GM23338 (cell line): Measurements from ENCODE around the gene CADPS2.

ENCODE experiments used
- EZH2 ChIP-seq: fragments of 200-600 bp; sonication (generic); IDR thresholded peaks from one replicate; pipeline ENCODE4 v1.8.0; 2017; ENCODE audit warnings: antibody characterized with exemption, mild to moderate bottlenecking, low read depth; ENCODE audit not compliant: unreplicated experiment
- JUNB ChIP-seq: IDR thresholded peaks from one replicate; pipeline ENCODE4 v1.6.1; 2016; ENCODE audit warnings: antibody characterized with exemption; ENCODE audit not compliant: unreplicated experiment
- TF ChIP-seq, protein P1 (sequence below), 2 experiments: fragments of 200-600 bp in 1 of 2; sonication (generic) in 1 of 2; conservative IDR thresholded peaks; 2 replicates each; pipeline versions ENCODE4 v1.5.1 to v1.6.1; 2016 to 2017; ENCODE audit warnings: antibody characterized with exemption in 2 of 2, low read depth in 2 of 2, mild to moderate bottlenecking in 2 of 2, moderate library complexity in 1 of 2

DNA sequence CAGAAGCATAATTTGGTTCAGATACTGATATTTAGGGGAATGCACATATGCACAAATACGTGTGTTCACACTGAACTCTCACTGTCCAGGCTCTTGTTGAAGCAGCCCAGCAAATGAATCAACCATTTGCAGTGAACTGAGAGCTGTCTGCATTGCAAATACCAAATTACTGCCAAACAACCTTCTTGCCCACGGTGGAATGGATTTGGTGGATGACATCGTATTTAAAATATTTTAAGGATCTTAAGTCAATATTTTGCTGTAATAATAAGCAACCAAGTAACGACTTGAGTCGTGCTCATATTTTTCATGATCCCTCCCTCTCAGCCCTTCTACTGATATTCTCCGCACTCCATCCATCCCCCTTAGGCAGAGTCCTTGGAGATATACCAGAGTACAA, 473.8 kb downstream of the CADPS2 start:
- TF ChIP-seq EZH2 (no peak), JUNB (no peak)
- TF ChIP-seq, protein P1, sequence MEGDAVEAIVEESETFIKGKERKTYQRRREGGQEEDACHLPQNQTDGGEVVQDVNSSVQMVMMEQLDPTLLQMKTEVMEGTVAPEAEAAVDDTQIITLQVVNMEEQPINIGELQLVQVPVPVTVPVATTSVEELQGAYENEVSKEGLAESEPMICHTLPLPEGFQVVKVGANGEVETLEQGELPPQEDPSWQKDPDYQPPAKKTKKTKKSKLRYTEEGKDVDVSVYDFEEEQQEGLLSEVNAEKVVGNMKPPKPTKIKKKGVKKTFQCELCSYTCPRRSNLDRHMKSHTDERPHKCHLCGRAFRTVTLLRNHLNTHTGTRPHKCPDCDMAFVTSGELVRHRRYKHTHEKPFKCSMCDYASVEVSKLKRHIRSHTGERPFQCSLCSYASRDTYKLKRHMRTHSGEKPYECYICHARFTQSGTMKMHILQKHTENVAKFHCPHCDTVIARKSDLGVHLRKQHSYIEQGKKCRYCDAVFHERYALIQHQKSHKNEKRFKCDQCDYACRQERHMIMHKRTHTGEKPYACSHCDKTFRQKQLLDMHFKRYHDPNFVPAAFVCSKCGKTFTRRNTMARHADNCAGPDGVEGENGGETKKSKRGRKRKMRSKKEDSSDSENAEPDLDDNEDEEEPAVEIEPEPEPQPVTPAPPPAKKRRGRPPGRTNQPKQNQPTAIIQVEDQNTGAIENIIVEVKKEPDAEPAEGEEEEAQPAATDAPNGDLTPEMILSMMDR (conservative IDR thresholded peaks at IDR 0.05; ENCODE audit: low read depth in 2 of 2), result no peak
